Calu3 (cell line): ENCODE data around the gene LIPA. TPM values are rescaled to one million over a fixed set of nuclear protein-coding genes. Genes with fewer than 3 reads are reported as not detected.

ENCODE experiments used
- BruUV-seq: library from RNA; stranded (reverse); fragments of 400-500 nt; replicated peaks from 2 replicates; lab custom pipeline; 2021; lab: Mats Ljungman, UMichigan
- CTCF ChIA-PET: fragments of 300-600 bp; sonication (Branson Sonifier 250); formaldehyde crosslinking; loops from one replicate; lab custom pipeline; 2022; ENCODE audit warnings: antibody characterized with exemption; lab: Charles Lee
- DNase-seq: peaks from one replicate; pipeline ENCODE4 v3.0.0; 2022
- H3K27ac Mint-ChIP-seq: one replicate; pipeline ENCODE4 v1.8.0; 2022; ENCODE audit warnings: mixed read lengths; ENCODE audit not compliant: unreplicated experiment
- H3K27me3 Mint-ChIP-seq: one replicate; pipeline ENCODE4 v1.8.0; 2022; ENCODE audit warnings: mixed read lengths; ENCODE audit not compliant: unreplicated experiment
- H3K36me3 Mint-ChIP-seq: one replicate; pipeline ENCODE4 v1.8.0; 2022; ENCODE audit warnings: mild to moderate bottlenecking, moderate library complexity, mixed read lengths; ENCODE audit not compliant: insufficient read depth, unreplicated experiment
- H3K4me1 Mint-ChIP-seq: one replicate; pipeline ENCODE4 v1.8.0; 2022; ENCODE audit warnings: mild to moderate bottlenecking, low read depth, mixed read lengths; ENCODE audit not compliant: unreplicated experiment
- H3K4me3 Mint-ChIP-seq: one replicate; pipeline ENCODE4 v1.8.0; 2022; ENCODE audit warnings: mild to moderate bottlenecking, low read depth, moderate library complexity, mixed read lengths; ENCODE audit not compliant: unreplicated experiment
- H3K9me3 Mint-ChIP-seq: one replicate; pipeline ENCODE4 v1.8.0; 2022; ENCODE audit warnings: low read depth, mixed read lengths; ENCODE audit not compliant: unreplicated experiment
- CTCF ChIP-seq: fragments of 200-600 bp; IDR thresholded peaks from one replicate; pipeline ENCODE4 v1.8.0; 2022; ENCODE audit warnings: antibody characterized with exemption; ENCODE audit not compliant: unreplicated experiment
- intact Hi-C: fragments of 100-400 bp; cut with micrococcal nuclease; formaldehyde crosslinking; loops from one replicate; pipeline ENCODE4 v1.10.0; 2022; ENCODE audit not compliant: unreplicated experiment
- total RNA-seq: library from RNA; stranded (reverse); gene quantifications from 2 replicates; pipeline ENCODE4 v1.2.3, GENCODE V29; 2022

Gene LIPA
- total RNA-seq, 1 experiment from 2014 or later: 66.7 TPM

GRCh38 chr10:89233033-89233432 is 18.5 kb downstream of the LIPA start:
- CTCF ChIA-PET: no interaction called here
- Mint-ChIP-seq H3K36me3 (no peaks in the 10 kb centered on the region), H3K4me1 (no peaks in the 10 kb centered on the region), H3K27me3 (no peaks in the 10 kb centered on the region), H3K4me3 (no peak overlapping the region), H3K9me3 (no peaks in the 10 kb centered on the region), H3K27ac (no peak overlapping the region)
- intact Hi-C loops: no loop called here
- no peak for DNase-seq
- TF ChIP-seq CTCF: no peak
- no TSS peak for BruUV-seq

- no peaks in the 10 kb centered on the region for H3K27me3 Mint-ChIP-seq
- BruUV-seq: no TSS peak
- no peak overlapping the region for H3K4me3 Mint-ChIP-seq
Measured at GRCh38 chr10:89228962-89229361, 22.6 kb downstream of the LIPA start.

GRCh38 chr10:89228146-89228545 is 23.4 kb downstream of the LIPA start:
- CTCF ChIA-PET: no interaction called here
- no peaks in the 10 kb centered on the region for H3K36me3 Mint-ChIP-seq
- H3K4me1 Mint-ChIP-seq: no peaks in the 10 kb centered on the region
- no TSS peak for BruUV-seq
- no peak for DNase-seq
- H3K27me3 Mint-ChIP-seq: no peaks in the 10 kb centered on the region
- H3K4me3 Mint-ChIP-seq: no peak overlapping the region
- intact Hi-C loops: no loop called here
- TF ChIP-seq CTCF: no peak
- H3K9me3 Mint-ChIP-seq: no peaks in the 10 kb centered on the region
- no peak overlapping the region for H3K27ac Mint-ChIP-seq

More at GRCh38 chr10:89228962-89229361, 22.6 kb downstream of the LIPA start:
- Mint-ChIP-seq H3K4me1 (no peaks in the 10 kb centered on the region), H3K27ac (no peak overlapping the region), H3K36me3 (no peaks in the 10 kb centered on the region), H3K9me3 (no peaks in the 10 kb centered on the region)
- CTCF ChIA-PET: no interaction called here
- no peak for DNase-seq
- no peak for TF ChIP-seq CTCF
- intact Hi-C loops: no loop called here

- Mint-ChIP-seq H3K4me1 (no peaks in the 10 kb centered on the region), H3K27me3 (no peaks in the 10 kb centered on the region), H3K36me3 (no peaks in the 10 kb centered on the region), H3K4me3 (no peak overlapping the region), H3K27ac (no peak overlapping the region), H3K9me3 (no peaks in the 10 kb centered on the region)
- TF ChIP-seq CTCF: no peak
- BruUV-seq: no TSS peak
- intact Hi-C loops: no loop called here
- CTCF ChIA-PET: no interaction called here
- no peak for DNase-seq
Measured at GRCh38 chr10:89226891-89227290, 24.7 kb downstream of the LIPA start.
